ENCODE results near the gene CHSY1. TPM values are rescaled to one million over a fixed set of nuclear protein-coding genes. Genes with fewer than 3 reads are reported as not detected.

CHSY1 gene
- total and polyA plus RNA-seq, 2 of the 13 experiments (the other 11 are each of a cell fraction or from before 2014, with no cell fraction given), result 13.3 to 13.7 TPM

DNA sequence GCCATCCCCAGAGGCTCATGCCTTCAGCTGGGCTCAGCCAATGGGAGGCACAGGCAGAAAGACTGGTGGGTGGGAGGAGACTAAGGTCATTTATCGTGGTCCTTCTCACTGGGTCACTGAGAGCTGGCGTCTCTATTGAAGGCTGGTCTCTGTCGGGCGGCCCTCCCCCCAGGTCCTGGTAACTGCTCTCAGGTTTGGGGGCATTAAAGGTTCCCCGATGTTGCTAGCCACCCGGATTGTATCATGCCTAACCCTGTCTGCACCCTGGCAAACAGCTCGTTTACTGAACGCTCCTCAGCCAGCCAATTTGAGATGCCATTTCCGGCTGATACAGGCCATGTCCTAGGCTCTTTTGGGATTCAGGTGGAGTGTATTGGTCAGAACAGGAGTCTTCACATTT, 14.9 kb upstream of the CHSY1 start:
- intact Hi-C loops (cut with micrococcal nuclease; ENCODE audit: unreplicated experiment) (no loop called here), in situ Hi-C loops (cut with HindIII; ENCODE audit: extremely low pct_ligation_motif_present, low pct_unique_long_range_greater_than_20kb) (loop anchor here (25.0 kb wide), 2 partner anchors 354 to 604 kb away; partner anchors contain the start of gene LRRK1)
- TF ChIP-seq SP5 (CRISPR knock-in tag; IDR thresholded peaks at IDR 0.05; ENCODE audit: borderline replicate concordance, low read depth) (no peak), ATRX (CRISPR knock-in tag; IDR thresholded peaks at IDR 0.05; ENCODE audit: borderline replicate concordance) (no peak), ZNF564 (CRISPR knock-in tag; IDR thresholded peaks at IDR 0.05) (no peak), ZNF343 (CRISPR knock-in tag; IDR thresholded peaks at IDR 0.05) (no peak)
- TF ChIP-seq, protein P1, sequence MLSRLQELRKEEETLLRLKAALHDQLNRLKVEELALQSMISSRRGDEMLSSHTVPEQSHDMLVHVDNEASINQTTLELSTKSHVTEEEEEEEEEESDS (CRISPR knock-in tag; IDR thresholded peaks at IDR 0.05; ENCODE audit: borderline replicate concordance), result no peak
- WGBS (ENCODE audit: low lambda C conversion rate), result 88% methylated on average over 5 of the region's 9 CpGs
- no peak overlapping the region for H3K4me3 ChIP-seq (replicated peaks in 1 of 3; ENCODE audit: insufficient read depth in 1 of 3, low read depth in 2 of 3, low read length in 3 of 3)
- H3K4me1 ChIP-seq (ENCODE audit: insufficient read depth, low read length), result no peaks in the 10 kb centered on the region
- no peak overlapping the region for H3K4me2 ChIP-seq (ENCODE audit: low read depth, low read length)
- peaks cover 0 to 7% of the 10 kb centered on the region in 2 experiments; a peak in 2 of 5 replicates for H3K27me3 ChIP-seq (ENCODE audit: control insufficient read depth in 1 of 2, insufficient read depth in 2 of 2, low read length in 2 of 2)
- H4K20me1 ChIP-seq (ENCODE audit: insufficient read depth, low read length), result no peaks in the 10 kb centered on the region; the same call in 1 of the 2 replicates
- FAIRE-seq, result no peak
- H3K27ac ChIP-seq (ENCODE audit: extremely low read length, insufficient read depth, low read length), result no peak overlapping the region
- H3K9me3 ChIP-seq (ENCODE audit: low read length), result no peaks in the 10 kb centered on the region
- no peak for DNase-seq (ENCODE audit: low spot score)
- CTCF ChIA-PET (ENCODE audit: low intra/inter-chr PET ratio, low total read pairs), result no interaction called here
- POLR2A ChIA-PET, result interaction anchor here (1.0 kb wide), 1 partner anchor 9 kb away, joined by 4 read pairs; no protein-coding TSS in a partner anchor
- H2AFZ ChIP-seq (ENCODE audit: low read length), result no peak overlapping the region
- H3K79me2 ChIP-seq (ENCODE audit: insufficient read depth, low read length), result no peaks in the 10 kb centered on the region
- peaks cover 0 to 15% of the 10 kb centered on the region in 2 experiments; a peak in 2 of 5 replicates for H3K36me3 ChIP-seq (replicated peaks in 1 of 2; ENCODE audit: control insufficient read depth in 1 of 2, insufficient read depth in 2 of 2, low read length in 2 of 2)
- ATAC-seq, result no peak
- no peak overlapping the region for H3K9ac ChIP-seq (ENCODE audit: insufficient read depth, low read depth, low read length)
- BruUV-seq (replicated peaks), result no TSS peak

DNA sequence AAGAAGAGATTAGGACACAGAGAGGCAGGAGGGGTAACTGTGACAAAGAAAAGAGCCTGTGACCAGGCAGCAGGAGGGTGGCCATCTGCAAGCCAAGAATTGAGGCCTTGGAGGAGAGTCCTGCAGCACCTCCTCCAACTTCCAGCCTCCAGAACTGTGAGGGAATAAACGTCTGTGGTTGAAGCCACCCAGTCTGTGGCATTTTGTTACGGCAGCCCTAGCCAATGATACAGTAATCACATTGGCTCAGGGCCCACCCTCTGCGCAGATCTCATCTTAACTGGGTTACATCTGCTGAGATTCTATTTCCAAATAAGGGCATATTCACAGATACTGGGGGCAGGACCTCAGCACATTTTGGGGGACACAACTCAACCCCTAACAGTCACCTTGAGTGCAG, 14.2 kb upstream of the CHSY1 start:
- in situ Hi-C loops (cut with HindIII; ENCODE audit: extremely low pct_ligation_motif_present, low pct_unique_long_range_greater_than_20kb), result loop anchor here (25.0 kb wide), 2 partner anchors 354 to 604 kb away; partner anchors contain the start of gene LRRK1
- no peak for DNase-seq (ENCODE audit: low spot score)
- TF ChIP-seq KLF9 (CRISPR knock-in tag; IDR thresholded peaks at IDR 0.05; ENCODE audit: low read depth) (no peak), POLR2A (IDR thresholded peaks at IDR 0.05; ENCODE audit: insufficient read depth in 1 of 2, low read depth in 2 of 2, low read length in 2 of 2) (0 out of 4 replicates have a peak, but pooled peaks of 1 of the 2 experiments have one; percentile 6)
- TF ChIP-seq, protein P2, sequence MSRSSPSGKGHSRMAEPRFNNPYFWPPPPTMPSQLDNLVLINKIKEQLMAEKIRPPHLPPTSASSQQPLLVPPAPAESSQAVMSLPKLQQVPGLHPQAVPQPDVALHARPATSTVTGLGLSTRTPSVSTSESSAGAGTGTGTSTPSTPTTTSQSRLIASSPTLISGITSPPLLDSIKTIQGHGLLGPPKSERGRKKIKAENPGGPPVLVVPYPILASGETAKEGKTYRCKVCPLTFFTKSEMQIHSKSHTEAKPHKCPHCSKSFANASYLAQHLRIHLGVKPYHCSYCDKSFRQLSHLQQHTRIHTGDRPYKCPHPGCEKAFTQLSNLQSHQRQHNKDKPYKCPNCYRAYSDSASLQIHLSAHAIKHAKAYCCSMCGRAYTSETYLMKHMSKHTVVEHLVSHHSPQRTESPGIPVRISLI (CRISPR knock-in tag; IDR thresholded peaks at IDR 0.05; ENCODE audit: borderline replicate concordance), result no peak
- Histone ChIP-seq H3K27ac (ENCODE audit: extremely low read length, insufficient read depth, low read length) (no peak overlapping the region), H3K4me3 (replicated peaks in 1 of 3; ENCODE audit: insufficient read depth in 1 of 3, low read depth in 2 of 3, low read length in 3 of 3) (no peak overlapping the region), H3K9ac (ENCODE audit: insufficient read depth, low read depth, low read length) (no peak overlapping the region), H3K9me3 (ENCODE audit: low read length) (no peaks in the 10 kb centered on the region), H2AFZ (ENCODE audit: low read length) (no peak overlapping the region), H4K20me1 (ENCODE audit: insufficient read depth, low read length) (no peaks in the 10 kb centered on the region; the same call in 1 of the 2 replicates), H3K27me3 (ENCODE audit: control insufficient read depth in 1 of 2, insufficient read depth in 2 of 2, low read length in 2 of 2) (peaks cover 0 to 7% of the 10 kb centered on the region in 2 experiments; a peak in 2 of 5 replicates), H3K79me2 (ENCODE audit: insufficient read depth, low read length) (no peaks in the 10 kb centered on the region), H3K36me3 (replicated peaks in 1 of 2; ENCODE audit: control insufficient read depth in 1 of 2, insufficient read depth in 2 of 2, low read length in 2 of 2) (peaks cover 0 to 7% of the 10 kb centered on the region in 2 experiments; a peak in 2 of 5 replicates), H3K4me1 (ENCODE audit: insufficient read depth, low read length) (no peaks in the 10 kb centered on the region), H3K4me2 (ENCODE audit: low read depth, low read length) (no peak overlapping the region)
- CTCF ChIA-PET (ENCODE audit: low intra/inter-chr PET ratio, low total read pairs), result no interaction called here
- BruUV-seq (replicated peaks), result no TSS peak
- 50% methylated on average over 2 of the region's 3 CpGs for WGBS (ENCODE audit: low lambda C conversion rate)
- POLR2A ChIA-PET, result no interaction called here
- intact Hi-C loops (cut with micrococcal nuclease; ENCODE audit: unreplicated experiment), result no loop called here
- ATAC-seq, result no peak
- no peak for FAIRE-seq

Measured in HepG2 (cell line).